ENCODE data around the gene DCTD.

Gene DCTD

GRCh38 chr4:182874797-182875345, 42.3 kb downstream of the DCTD start:
- Histone ChIP-seq H3K9ac (ENCODE audit: low read length) (no peak overlapping the region), H3K36me3 (ENCODE audit: control insufficient read depth, insufficient read depth, low read length) (no peaks in the 10 kb centered on the region), H3K27me3 (ENCODE audit: control insufficient read depth, insufficient read depth, low read length) (no peaks in the 10 kb centered on the region)

GRCh38 chr4:182874304-182874751, 42.9 kb downstream of the DCTD start:
- Histone ChIP-seq H3K9ac (ENCODE audit: low read length) (no peak overlapping the region), H3K36me3 (ENCODE audit: control insufficient read depth, insufficient read depth, low read length) (no peaks in the 10 kb centered on the region), H3K4me3 (ENCODE audit: low read length) (no peak overlapping the region), H3K27me3 (ENCODE audit: control insufficient read depth, insufficient read depth, low read length) (no peaks in the 10 kb centered on the region), H3K9me3 (ENCODE audit: control insufficient read depth, low read length) (no peaks in the 10 kb centered on the region), H3K4me1 (ENCODE audit: control insufficient read depth, insufficient read depth, low read length) (no peaks in the 10 kb centered on the region)

More at GRCh38 chr4:182874797-182875345, 42.3 kb downstream of the DCTD start:
- Histone ChIP-seq H3K9me3 (ENCODE audit: control insufficient read depth, low read length) (no peaks in the 10 kb centered on the region), H3K4me3 (ENCODE audit: low read length) (no peak overlapping the region), H3K4me1 (ENCODE audit: control insufficient read depth, insufficient read depth, low read length) (peaks cover 1% of the 10 kb centered on the region)

DNA sequence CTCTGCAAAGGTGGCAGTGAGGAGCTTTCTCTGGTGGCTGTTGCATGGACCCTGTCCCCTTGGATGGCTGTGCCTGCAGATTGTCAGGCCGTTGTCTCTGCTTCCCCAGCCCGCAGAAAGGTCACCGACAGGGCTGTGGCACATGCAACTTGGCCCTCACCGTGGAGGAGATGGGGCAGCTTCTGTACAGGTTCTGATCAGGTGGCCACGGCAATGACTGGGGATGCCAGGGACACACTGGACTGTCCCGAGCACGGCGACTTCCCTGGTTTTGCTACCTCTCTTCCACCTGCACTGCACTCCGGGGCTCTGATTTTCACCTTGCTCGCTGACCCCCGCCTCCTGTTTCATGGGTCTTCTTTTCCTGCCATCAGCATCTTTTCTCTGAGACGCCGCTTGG, 43.5 kb downstream of the DCTD start:
- Histone ChIP-seq H3K9me3 (ENCODE audit: control insufficient read depth, low read length) (no peaks in the 10 kb centered on the region), H3K4me1 (ENCODE audit: control insufficient read depth, insufficient read depth, low read length) (no peaks in the 10 kb centered on the region), H3K36me3 (ENCODE audit: control insufficient read depth, insufficient read depth, low read length) (no peaks in the 10 kb centered on the region), H3K4me3 (ENCODE audit: low read length) (no peak overlapping the region), H3K9ac (ENCODE audit: low read length) (no peak overlapping the region), H3K27me3 (ENCODE audit: control insufficient read depth, insufficient read depth, low read length) (no peaks in the 10 kb centered on the region)

DNA sequence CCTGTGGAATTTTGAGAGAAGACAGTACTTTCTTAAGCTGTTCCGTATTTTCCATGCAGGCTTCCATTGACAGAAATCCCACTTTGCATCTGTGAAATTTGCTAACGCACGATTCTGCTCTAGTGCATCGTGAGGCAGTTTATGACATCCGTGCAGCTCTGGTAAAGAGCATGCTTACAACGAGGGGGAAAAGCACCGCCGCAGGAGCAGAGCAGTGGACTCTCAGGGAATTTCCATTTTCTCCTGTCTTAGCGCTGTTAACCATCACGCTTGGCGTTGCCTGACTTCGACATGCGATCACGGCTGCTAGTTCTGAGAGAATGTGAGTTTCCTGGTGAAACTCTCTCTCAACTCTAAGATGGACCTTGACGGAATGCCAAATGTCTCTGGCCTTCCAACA, 43.9 kb downstream of the DCTD start:
- Histone ChIP-seq H3K36me3 (ENCODE audit: control insufficient read depth, insufficient read depth, low read length) (no peaks in the 10 kb centered on the region), H3K9ac (ENCODE audit: low read length) (no peak overlapping the region), H3K9me3 (ENCODE audit: control insufficient read depth, low read length) (no peaks in the 10 kb centered on the region), H3K27me3 (ENCODE audit: control insufficient read depth, insufficient read depth, low read length) (no peaks in the 10 kb centered on the region), H3K4me3 (ENCODE audit: low read length) (no peak overlapping the region), H3K4me1 (ENCODE audit: control insufficient read depth, insufficient read depth, low read length) (no peaks in the 10 kb centered on the region)

- Histone ChIP-seq H3K9me3 (ENCODE audit: control insufficient read depth, low read length) (no peaks in the 10 kb centered on the region), H3K9ac (ENCODE audit: low read length) (no peak overlapping the region), H3K4me3 (ENCODE audit: low read length) (no peak overlapping the region), H3K36me3 (ENCODE audit: control insufficient read depth, insufficient read depth, low read length) (no peaks in the 10 kb centered on the region), H3K4me1 (ENCODE audit: control insufficient read depth, insufficient read depth, low read length) (no peaks in the 10 kb centered on the region), H3K27me3 (ENCODE audit: control insufficient read depth, insufficient read depth, low read length) (no peaks in the 10 kb centered on the region)
These were observed 44.3 kb downstream of the DCTD start for GRCh38 chr4:182872886-182873285.

- H3K9ac ChIP-seq (ENCODE audit: low read length): no peak overlapping the region
- no peak overlapping the region for H3K4me3 ChIP-seq (ENCODE audit: low read length)
- H3K36me3 ChIP-seq (ENCODE audit: control insufficient read depth, insufficient read depth, low read length): no peaks in the 10 kb centered on the region
These were observed 45.6 kb downstream of the DCTD start for GRCh38 chr4:182871616-182872015.

DNA sequence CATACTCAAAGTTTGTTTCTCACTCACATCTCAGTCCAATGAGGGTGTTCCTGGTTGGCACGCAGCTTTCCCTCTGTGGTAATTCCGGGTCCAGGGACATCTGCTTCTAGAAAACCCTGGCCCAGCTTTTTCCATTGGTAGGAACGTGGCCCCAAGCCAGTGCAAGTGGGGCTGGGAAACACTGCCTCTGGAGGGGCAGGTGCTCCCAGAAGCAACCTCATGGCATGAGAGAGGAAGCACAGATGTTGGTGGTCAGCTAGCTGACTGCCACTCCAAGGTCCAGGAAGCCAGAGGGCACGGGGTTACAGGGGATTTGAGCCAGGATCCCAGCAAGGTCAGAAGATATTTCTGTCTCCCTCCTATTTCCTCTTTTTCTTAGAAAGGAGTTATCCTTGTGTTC, 47.5 kb downstream of the DCTD start:
- Histone ChIP-seq H3K9ac (ENCODE audit: low read length) (no peak overlapping the region), H3K4me1 (ENCODE audit: control insufficient read depth, insufficient read depth, low read length) (no peaks in the 10 kb centered on the region), H3K9me3 (ENCODE audit: control insufficient read depth, low read length) (no peaks in the 10 kb centered on the region), H3K36me3 (ENCODE audit: control insufficient read depth, insufficient read depth, low read length) (no peaks in the 10 kb centered on the region), H3K27me3 (ENCODE audit: control insufficient read depth, insufficient read depth, low read length) (no peaks in the 10 kb centered on the region), H3K4me3 (ENCODE audit: low read length) (no peak overlapping the region)

More at GRCh38 chr4:182871616-182872015, 45.6 kb downstream of the DCTD start:
- Histone ChIP-seq H3K27me3 (ENCODE audit: control insufficient read depth, insufficient read depth, low read length) (no peaks in the 10 kb centered on the region), H3K4me1 (ENCODE audit: control insufficient read depth, insufficient read depth, low read length) (no peaks in the 10 kb centered on the region), H3K9me3 (ENCODE audit: control insufficient read depth, low read length) (no peaks in the 10 kb centered on the region)

GRCh38 chr4:182866746-182867145, 50.4 kb downstream of the DCTD start:
- no peaks in the 10 kb centered on the region for H3K27me3 ChIP-seq (ENCODE audit: control insufficient read depth, insufficient read depth, low read length)
- no peak overlapping the region for H3K9ac ChIP-seq (ENCODE audit: low read length)
- no peaks in the 10 kb centered on the region for H3K9me3 ChIP-seq (ENCODE audit: control insufficient read depth, low read length)
- no peak overlapping the region for H3K4me3 ChIP-seq (ENCODE audit: low read length)
- peaks cover 21% of the 10 kb centered on the region for H3K4me1 ChIP-seq (ENCODE audit: control insufficient read depth, insufficient read depth, low read length)
- H3K36me3 ChIP-seq (ENCODE audit: control insufficient read depth, insufficient read depth, low read length): no peaks in the 10 kb centered on the region

- Histone ChIP-seq H3K36me3 (ENCODE audit: control insufficient read depth, insufficient read depth, low read length) (no peaks in the 10 kb centered on the region), H3K27me3 (ENCODE audit: control insufficient read depth, insufficient read depth, low read length) (no peaks in the 10 kb centered on the region), H3K9ac (ENCODE audit: low read length) (no peak overlapping the region), H3K4me3 (ENCODE audit: low read length) (no peak overlapping the region), H3K4me1 (ENCODE audit: control insufficient read depth, insufficient read depth, low read length) (peaks cover 22% of the 10 kb centered on the region), H3K9me3 (ENCODE audit: control insufficient read depth, low read length) (peaks cover 6% of the 10 kb centered on the region)
These were observed 53.7 kb downstream of the DCTD start for GRCh38 chr4:182863501-182863900.

DNA sequence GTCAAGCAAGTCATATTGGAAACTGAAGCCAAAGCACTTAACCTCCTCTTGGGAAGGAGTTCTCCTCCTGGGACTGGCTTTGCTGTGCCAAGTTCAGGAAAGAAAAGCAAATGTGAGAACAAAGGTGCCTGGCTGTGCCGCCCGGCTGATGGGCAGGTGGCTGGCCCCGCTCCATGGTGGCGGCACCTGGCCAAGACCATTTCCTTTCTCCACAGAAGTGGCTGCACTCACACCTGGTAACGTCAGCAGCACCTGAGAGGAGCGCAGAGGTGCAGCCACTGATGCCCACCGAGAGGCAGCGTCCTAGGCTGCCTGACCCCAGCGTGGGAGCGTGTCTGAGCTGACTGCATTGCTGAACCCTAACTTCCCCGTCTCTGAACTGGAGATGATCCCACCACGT, 54.3 kb downstream of the DCTD start:
- H3K9me3 ChIP-seq (ENCODE audit: control insufficient read depth, low read length): peaks cover 6% of the 10 kb centered on the region
- peaks cover 22% of the 10 kb centered on the region for H3K4me1 ChIP-seq (ENCODE audit: control insufficient read depth, insufficient read depth, low read length)
- no peak overlapping the region for H3K4me3 ChIP-seq (ENCODE audit: low read length)

GRCh38 chr4:182862141-182862875, 54.9 kb downstream of the DCTD start:
- peaks cover 6% of the 10 kb centered on the region for H3K9me3 ChIP-seq (ENCODE audit: control insufficient read depth, low read length)
- no peaks in the 10 kb centered on the region for H3K27me3 ChIP-seq (ENCODE audit: control insufficient read depth, insufficient read depth, low read length)
- H3K36me3 ChIP-seq (ENCODE audit: control insufficient read depth, insufficient read depth, low read length): no peaks in the 10 kb centered on the region
- no peak overlapping the region for H3K4me3 ChIP-seq (ENCODE audit: low read length)
- H3K4me1 ChIP-seq (ENCODE audit: control insufficient read depth, insufficient read depth, low read length): peaks cover 22% of the 10 kb centered on the region
- H3K9ac ChIP-seq (ENCODE audit: low read length): peak overlapping the region; percentile 29

More for the DNA sequence above, 54.3 kb downstream of the DCTD start:
- H3K36me3 ChIP-seq (ENCODE audit: control insufficient read depth, insufficient read depth, low read length): no peaks in the 10 kb centered on the region
- H3K27me3 ChIP-seq (ENCODE audit: control insufficient read depth, insufficient read depth, low read length): no peaks in the 10 kb centered on the region
- peak overlapping the region; percentile 29 for H3K9ac ChIP-seq (ENCODE audit: low read length)

- no peaks in the 10 kb centered on the region for H3K36me3 ChIP-seq (ENCODE audit: control insufficient read depth, insufficient read depth, low read length)
- peaks cover 6% of the 10 kb centered on the region for H3K9me3 ChIP-seq (ENCODE audit: control insufficient read depth, low read length)
These were observed 55.8 kb downstream of the DCTD start for GRCh38 chr4:182861346-182861745.

More at GRCh38 chr4:182861346-182861745, 55.8 kb downstream of the DCTD start:
- peaks cover 22% of the 10 kb centered on the region for H3K4me1 ChIP-seq (ENCODE audit: control insufficient read depth, insufficient read depth, low read length)
- H3K9ac ChIP-seq (ENCODE audit: low read length): no peak overlapping the region
- no peaks in the 10 kb centered on the region for H3K27me3 ChIP-seq (ENCODE audit: control insufficient read depth, insufficient read depth, low read length)
- H3K4me3 ChIP-seq (ENCODE audit: low read length): no peak overlapping the region

All from mucosa of stomach (tissue), 1 donor.